Esophagus squamous epithelium (tissue), 4 donors: ENCODE results near the gene TTC31.

Experiments
- POLR2A ChIP-seq, 4 donors: fragments of 450-650 bp; IDR thresholded peaks; one replicate each; pipeline ENCODE4 v1.6.1; 2017; ENCODE audit warnings: antibody characterized with exemption in 4 of 4, mild to moderate bottlenecking in 4 of 4, moderate library complexity in 3 of 4
- TF ChIP-seq, protein P1 (sequence below), 6 experiments: fragments of 450-650 bp in 4 of 6; fragments of 200-600 bp in 2 of 6; sonication (generic) in 2 of 6; IDR thresholded peaks; one replicate each; pipeline ENCODE4 v1.5.1; 2016 to 2019; ENCODE audit warnings: antibody characterized with exemption in 6 of 6, mild to moderate bottlenecking in 4 of 6, moderate library complexity in 4 of 6

DNA sequence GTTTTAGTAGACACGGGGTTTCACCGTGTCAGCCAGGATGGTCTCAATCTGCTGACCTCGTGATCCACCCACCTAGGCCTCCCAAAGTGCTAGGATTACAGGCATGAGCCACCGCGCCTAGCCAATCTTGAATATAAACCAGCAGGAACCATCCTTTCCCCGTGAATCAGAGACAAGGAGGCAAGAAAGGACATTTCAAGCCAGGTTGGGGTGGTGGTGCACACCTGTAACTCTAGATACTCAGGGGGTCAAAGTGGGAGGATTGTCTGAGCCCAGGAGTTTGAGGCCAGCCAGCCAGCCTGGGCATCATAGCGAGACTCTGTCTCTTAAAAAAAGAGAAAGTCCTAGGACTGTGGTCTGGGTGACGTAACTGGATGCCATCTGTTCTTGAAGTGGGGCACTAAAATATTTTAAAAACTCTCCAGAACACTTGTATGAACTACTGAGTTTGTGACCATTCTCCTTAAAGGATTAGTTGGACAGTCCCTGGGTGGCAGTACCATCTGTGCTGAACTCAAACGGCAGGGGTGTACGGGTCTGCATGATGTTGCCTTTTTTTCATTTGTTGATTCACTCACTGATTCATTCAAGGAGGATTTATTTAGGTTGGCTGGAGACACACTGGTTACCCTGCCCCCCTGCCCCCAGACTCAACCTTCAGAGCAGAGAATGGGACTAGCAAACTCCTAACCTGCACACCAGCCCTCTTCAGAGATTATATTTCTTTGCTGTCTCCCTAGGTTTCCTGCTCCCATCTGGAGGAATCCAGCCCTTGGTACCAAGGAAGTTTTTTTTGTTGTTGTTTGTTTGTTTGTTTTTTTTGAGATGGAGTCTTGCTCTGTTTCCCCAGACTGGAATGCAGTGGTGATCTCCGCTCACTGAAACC lies 28.5 kb downstream of the TTC31 start:
- TF ChIP-seq, protein P1, sequence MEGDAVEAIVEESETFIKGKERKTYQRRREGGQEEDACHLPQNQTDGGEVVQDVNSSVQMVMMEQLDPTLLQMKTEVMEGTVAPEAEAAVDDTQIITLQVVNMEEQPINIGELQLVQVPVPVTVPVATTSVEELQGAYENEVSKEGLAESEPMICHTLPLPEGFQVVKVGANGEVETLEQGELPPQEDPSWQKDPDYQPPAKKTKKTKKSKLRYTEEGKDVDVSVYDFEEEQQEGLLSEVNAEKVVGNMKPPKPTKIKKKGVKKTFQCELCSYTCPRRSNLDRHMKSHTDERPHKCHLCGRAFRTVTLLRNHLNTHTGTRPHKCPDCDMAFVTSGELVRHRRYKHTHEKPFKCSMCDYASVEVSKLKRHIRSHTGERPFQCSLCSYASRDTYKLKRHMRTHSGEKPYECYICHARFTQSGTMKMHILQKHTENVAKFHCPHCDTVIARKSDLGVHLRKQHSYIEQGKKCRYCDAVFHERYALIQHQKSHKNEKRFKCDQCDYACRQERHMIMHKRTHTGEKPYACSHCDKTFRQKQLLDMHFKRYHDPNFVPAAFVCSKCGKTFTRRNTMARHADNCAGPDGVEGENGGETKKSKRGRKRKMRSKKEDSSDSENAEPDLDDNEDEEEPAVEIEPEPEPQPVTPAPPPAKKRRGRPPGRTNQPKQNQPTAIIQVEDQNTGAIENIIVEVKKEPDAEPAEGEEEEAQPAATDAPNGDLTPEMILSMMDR (IDR thresholded peaks at IDR 0.05): no peak
- no peak for TF ChIP-seq POLR2A (IDR thresholded peaks at IDR 0.05)
